Mesendoderm (in vitro differentiated cells): Measurements from ENCODE around the gene MED9.

ENCODE experiments used
- DNase-seq: peaks from one replicate; pipeline ENCODE4 v3.0.0; 2013
- H2AK5ac ChIP-seq: 2 replicates; pipeline ENCODE4 v1.6.1; 2013; ENCODE audit warnings: low read length, inconsistent platforms
- H2BK120ac ChIP-seq: 2 replicates; pipeline ENCODE4 v1.6.1; 2013; ENCODE audit warnings: low read depth, mild to moderate bottlenecking, low read length, moderate library complexity, mixed read lengths
- H2BK15ac ChIP-seq: replicated peaks from 2 replicates; pipeline ENCODE4 v1.6.1; 2013; ENCODE audit warnings: low read depth, mild to moderate bottlenecking, moderate library complexity
- H2BK5ac ChIP-seq: 2 replicates; pipeline ENCODE4 v1.6.1; 2013; ENCODE audit warnings: low read length, inconsistent platforms
- H3K18ac ChIP-seq: 2 replicates; pipeline ENCODE4 v1.6.1; 2013; ENCODE audit warnings: mild to moderate bottlenecking, low read length, mixed read lengths
- H3K23ac ChIP-seq: one replicate; pipeline ENCODE4 v1.6.1; 2013; ENCODE audit warnings: low read length
- H3K27ac ChIP-seq: 2 replicates; pipeline ENCODE4 v1.5.1; 2013; ENCODE audit warnings: low read depth, mild to moderate bottlenecking, inconsistent platforms, low read length, moderate library complexity
- H3K27me3 ChIP-seq: 2 replicates; pipeline ENCODE4 v1.6.1; 2013; ENCODE audit warnings: low read length, control low read depth, mild to moderate bottlenecking, inconsistent platforms; ENCODE audit not compliant: insufficient read depth, poor library complexity
- H3K36me3 ChIP-seq: 2 replicates; pipeline ENCODE4 v1.6.1; 2013; ENCODE audit warnings: low read length, inconsistent platforms; ENCODE audit not compliant: control insufficient read depth, insufficient read depth
- H3K4ac ChIP-seq: one replicate; pipeline ENCODE4 v1.6.1; 2013; ENCODE audit warnings: low read depth, mild to moderate bottlenecking, low read length, moderate library complexity
- H3K4me1 ChIP-seq: 2 replicates; pipeline ENCODE4 v1.6.1; 2013; ENCODE audit warnings: low read depth, low read length, inconsistent platforms; ENCODE audit not compliant: control insufficient read depth
- H3K4me2 ChIP-seq: 2 replicates; pipeline ENCODE4 v1.6.1; 2013; ENCODE audit warnings: low read length
- H3K4me3 ChIP-seq: 2 replicates; pipeline ENCODE4 v1.5.1; 2013; ENCODE audit warnings: mild to moderate bottlenecking, low read length
- H3K56ac ChIP-seq: one replicate; pipeline ENCODE4 v1.6.1; 2013; ENCODE audit warnings: low read length
- H3K79me1 ChIP-seq: 2 replicates; pipeline ENCODE4 v1.6.1; 2013; ENCODE audit warnings: low read length, inconsistent platforms
- H3K79me2 ChIP-seq: 2 replicates; pipeline ENCODE4 v1.6.1; 2013; ENCODE audit warnings: mild to moderate bottlenecking, low read length; ENCODE audit not compliant: control insufficient read depth, insufficient read depth
- H3K9ac ChIP-seq: 2 replicates; pipeline ENCODE4 v1.6.1; 2013; ENCODE audit warnings: low read length, inconsistent platforms
- H4K5ac ChIP-seq: one replicate; pipeline ENCODE4 v1.6.1; 2013; ENCODE audit warnings: low read length
- H4K8ac ChIP-seq: one replicate; pipeline ENCODE4 v1.6.1; 2013; ENCODE audit warnings: low read depth, mild to moderate bottlenecking, control low read depth, low read length, moderate library complexity
- WGBS: extraction: QIAGEN DNeasy Blood & Tissue Kit; methylation state at CpG from one replicate; pipeline ENCODE4 v1.1.7; 2013; ENCODE audit warnings: low lambda C conversion rate, missing lambda C conversion rate; ENCODE audit not compliant: insufficient coverage; ENCODE audit errors: extremely low coverage; 5-methylcytosine and 5-hydroxymethylcytosine counted together

Gene MED9

DNA sequence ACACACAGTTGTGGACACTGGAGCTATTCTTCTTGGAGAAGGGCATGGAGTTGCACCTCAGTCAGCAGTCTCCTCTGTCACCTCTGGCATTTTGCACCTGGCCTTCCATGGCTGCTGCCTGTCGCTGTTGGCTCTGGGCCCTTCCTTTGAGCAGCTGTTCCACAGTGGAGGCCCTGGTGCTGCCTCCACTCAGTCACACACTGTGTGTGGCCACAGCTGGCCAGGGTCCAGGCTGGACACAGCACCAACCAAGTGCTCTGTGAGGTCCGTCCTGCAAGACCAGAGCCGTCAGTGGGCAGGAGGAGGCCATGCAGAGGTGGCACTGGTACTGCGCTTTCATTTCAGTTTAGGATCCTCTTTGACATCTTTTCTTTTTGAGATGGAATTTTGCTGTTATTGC, 21.6 kb upstream of the MED9 start:
- no peaks in the 10 kb centered on the region for H3K79me2 ChIP-seq
- no peak overlapping the region for H3K4me3 ChIP-seq
- H3K27me3 ChIP-seq: no peaks in the 10 kb centered on the region
- no CpG with 5 or more reads among the region's 4 CpGs for WGBS
- H3K36me3 ChIP-seq: no peaks in the 10 kb centered on the region
- H3K56ac ChIP-seq: no peak overlapping the region
- no peak overlapping the region for H3K4me2 ChIP-seq
- H3K4ac ChIP-seq: no peak overlapping the region
- H2BK15ac ChIP-seq: no peak overlapping the region
- H3K79me1 ChIP-seq: no peaks in the 10 kb centered on the region
- no peak for DNase-seq
- no peak overlapping the region for H2BK5ac ChIP-seq
- no peaks in the 10 kb centered on the region for H3K4me1 ChIP-seq
- no peak overlapping the region for H3K9ac ChIP-seq
- H2AK5ac ChIP-seq: no peak overlapping the region
- H4K5ac ChIP-seq: no peak overlapping the region
- no peak overlapping the region for H3K27ac ChIP-seq
- H4K8ac ChIP-seq: no peak overlapping the region
- H3K18ac ChIP-seq: no peak overlapping the region
- H2BK120ac ChIP-seq: no peak overlapping the region
- no peak overlapping the region for H3K23ac ChIP-seq

DNA sequence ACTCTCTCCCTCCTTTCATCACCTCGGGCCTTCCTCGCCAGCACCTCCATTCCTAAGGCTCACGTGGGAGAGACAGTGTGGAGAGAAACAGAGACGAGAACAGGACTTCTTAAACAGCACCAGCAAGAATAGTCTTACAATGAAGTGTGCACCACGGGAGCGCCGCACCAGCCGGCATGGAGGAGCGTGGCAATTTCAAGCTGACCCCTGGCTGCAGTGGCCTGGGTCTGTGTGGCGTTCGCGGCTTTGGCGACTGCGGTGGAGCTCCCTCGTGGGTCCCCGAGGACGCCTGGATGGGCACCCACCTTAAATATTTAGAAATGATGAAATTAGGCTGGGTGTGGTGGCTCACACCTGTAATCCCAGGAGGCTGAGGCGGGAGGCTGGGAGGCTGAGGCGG, 20.5 kb upstream of the MED9 start:
- WGBS: no CpG with 5 or more reads among the region's 19 CpGs
- Histone ChIP-seq H3K36me3 (no peaks in the 10 kb centered on the region), H2BK120ac (no peak overlapping the region), H3K4me1 (no peaks in the 10 kb centered on the region), H3K79me2 (no peaks in the 10 kb centered on the region), H3K27me3 (no peaks in the 10 kb centered on the region), H4K8ac (no peak overlapping the region), H3K9ac (no peak overlapping the region), H3K18ac (no peak overlapping the region), H2AK5ac (no peak overlapping the region), H4K5ac (no peak overlapping the region), H3K4ac (no peak overlapping the region), H3K4me2 (no peak overlapping the region), H3K27ac (no peak overlapping the region), H3K56ac (no peak overlapping the region), H2BK5ac (no peak overlapping the region), H2BK15ac (no peak overlapping the region), H3K4me3 (no peak overlapping the region), H3K79me1 (no peaks in the 10 kb centered on the region), H3K23ac (no peak overlapping the region)
- no peak for DNase-seq

DNA sequence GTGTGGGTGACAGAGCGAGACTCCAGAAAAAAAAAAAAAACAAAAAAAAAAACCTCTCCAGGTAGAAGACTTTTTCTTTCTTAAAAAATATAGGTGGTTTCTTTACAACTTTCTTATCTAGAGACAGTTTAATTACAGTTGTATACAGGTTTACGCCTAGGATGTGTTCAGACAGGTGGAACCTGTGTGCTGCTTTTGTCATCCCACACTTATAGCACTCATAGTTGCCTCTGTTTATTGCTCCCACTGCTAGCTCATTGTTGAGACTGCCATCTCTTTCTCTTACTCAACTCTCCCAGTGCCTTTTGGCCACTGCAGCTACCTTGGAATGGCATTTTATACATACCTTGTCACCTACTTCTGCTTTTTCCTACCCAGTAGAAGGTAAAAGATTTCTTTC, 19.1 kb upstream of the MED9 start:
- H4K5ac ChIP-seq: no peak overlapping the region
- no peaks in the 10 kb centered on the region for H3K36me3 ChIP-seq
- H2AK5ac ChIP-seq: no peak overlapping the region
- H3K27me3 ChIP-seq: no peaks in the 10 kb centered on the region
- H3K4me3 ChIP-seq: no peak overlapping the region
- no peak overlapping the region for H3K9ac ChIP-seq
- H3K56ac ChIP-seq: no peak overlapping the region
- no peak overlapping the region for H3K23ac ChIP-seq
- no peak overlapping the region for H2BK15ac ChIP-seq
- no peak overlapping the region for H2BK120ac ChIP-seq
- H3K27ac ChIP-seq: no peak overlapping the region
- no CpG with 5 or more reads among the region's 2 CpGs for WGBS
- no peak for DNase-seq
- H2BK5ac ChIP-seq: no peak overlapping the region
- H3K79me1 ChIP-seq: no peaks in the 10 kb centered on the region
- H4K8ac ChIP-seq: no peak overlapping the region
- H3K18ac ChIP-seq: no peak overlapping the region
- H3K4me2 ChIP-seq: no peak overlapping the region
- H3K4me1 ChIP-seq: no peaks in the 10 kb centered on the region
- no peak overlapping the region for H3K4ac ChIP-seq
- no peaks in the 10 kb centered on the region for H3K79me2 ChIP-seq

DNA sequence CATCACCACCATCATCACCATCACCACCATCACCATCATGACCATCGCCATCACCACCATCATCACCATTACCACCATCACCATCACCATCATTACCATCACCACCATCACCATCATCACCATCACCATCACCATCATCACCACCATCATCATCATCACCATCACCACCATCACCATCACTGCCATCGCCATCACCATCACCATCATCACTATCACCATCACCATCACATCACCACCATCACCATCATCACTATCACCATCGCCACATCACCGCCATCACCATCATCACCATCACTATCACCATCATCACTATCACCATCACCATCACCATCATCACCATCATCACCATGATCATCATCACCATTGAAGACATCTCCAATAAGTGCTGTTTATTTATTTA, 16.8 kb upstream of the MED9 start:
- Histone ChIP-seq H3K36me3 (no peaks in the 10 kb centered on the region), H3K4me3 (no peak overlapping the region), H3K79me2 (no peaks in the 10 kb centered on the region), H3K79me1 (no peaks in the 10 kb centered on the region), H3K4me1 (no peaks in the 10 kb centered on the region), H2AK5ac (no peak overlapping the region), H4K8ac (no peak overlapping the region), H4K5ac (no peak overlapping the region), H3K27me3 (no peaks in the 10 kb centered on the region), H3K18ac (no peak overlapping the region), H3K56ac (no peak overlapping the region), H2BK15ac (no peak overlapping the region), H3K4ac (no peak overlapping the region), H3K4me2 (no peak overlapping the region), H3K27ac (no peak overlapping the region), H3K9ac (no peak overlapping the region), H2BK120ac (no peak overlapping the region), H3K23ac (no peak overlapping the region), H2BK5ac (no peak overlapping the region)
- no peak for DNase-seq
- WGBS: no CpG with 5 or more reads among the region's 4 CpGs

DNA sequence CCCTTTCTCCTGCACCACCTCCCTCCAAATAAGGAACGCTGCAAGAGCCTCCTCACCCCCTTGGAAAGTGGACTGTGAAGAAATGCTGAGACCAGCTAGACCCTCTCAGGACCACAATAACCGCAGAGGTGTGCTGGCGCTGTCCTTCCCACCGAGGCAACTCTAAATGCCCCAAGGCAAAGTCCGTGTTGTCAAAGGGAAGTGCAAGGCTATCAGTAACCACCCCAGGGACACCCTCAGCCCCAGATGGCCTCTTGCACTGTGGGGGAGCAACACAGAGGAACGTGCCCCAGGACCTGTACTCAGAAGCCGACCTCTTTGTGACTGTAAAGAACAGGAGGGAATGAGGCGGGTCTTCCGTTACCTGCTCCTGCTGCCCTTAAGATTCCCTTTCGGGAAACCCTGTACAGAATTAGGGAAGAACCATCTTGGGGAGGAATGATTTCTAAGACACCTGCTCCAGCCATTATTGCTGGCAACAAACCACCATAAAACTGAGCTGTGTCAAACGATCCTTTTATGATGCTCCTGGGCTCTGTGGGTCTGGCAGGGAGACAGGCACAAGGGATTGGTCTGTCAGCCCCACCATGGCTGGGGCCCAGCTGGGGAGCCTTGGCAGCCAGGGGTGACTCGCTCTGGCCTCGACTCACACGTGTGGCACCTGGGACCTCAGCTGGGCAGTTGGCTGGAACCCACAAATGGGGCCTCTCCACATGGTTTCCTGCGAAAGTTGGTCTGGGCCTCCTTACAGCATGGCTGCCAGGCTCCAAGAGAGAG, 14.6 kb upstream of the MED9 start:
- H2BK120ac ChIP-seq: no peak overlapping the region

DNA sequence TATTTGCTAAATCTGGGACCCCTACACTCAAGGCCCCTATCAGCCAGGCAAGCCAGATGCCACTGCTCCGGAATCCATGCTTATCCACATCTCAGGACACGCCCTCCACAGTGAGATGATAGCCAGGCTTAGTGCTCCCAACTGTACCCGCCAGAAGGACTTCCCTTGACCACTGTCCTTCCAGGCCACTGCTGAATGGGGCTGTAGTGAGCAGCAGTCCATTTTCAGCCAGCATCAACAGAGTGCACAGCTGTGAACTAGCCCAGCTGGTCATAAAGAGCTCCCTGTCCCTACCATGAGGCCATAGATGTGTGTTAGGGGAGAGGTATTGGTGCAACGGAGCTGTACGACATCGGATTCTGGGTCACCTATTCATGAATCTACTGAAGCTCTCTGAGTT, 13.0 kb upstream of the MED9 start:
- Histone ChIP-seq H3K9ac (no peak overlapping the region), H4K8ac (no peak overlapping the region), H2AK5ac (no peak overlapping the region), H3K4me1 (no peaks in the 10 kb centered on the region), H2BK120ac (no peak overlapping the region), H3K36me3 (no peaks in the 10 kb centered on the region), H2BK15ac (no peak overlapping the region), H3K56ac (no peak overlapping the region), H3K23ac (no peak overlapping the region), H3K4me2 (no peak overlapping the region), H3K4ac (no peak overlapping the region), H2BK5ac (no peak overlapping the region), H3K79me2 (no peaks in the 10 kb centered on the region), H3K4me3 (no peak overlapping the region), H3K27ac (no peak overlapping the region), H3K79me1 (no peaks in the 10 kb centered on the region), H3K18ac (no peak overlapping the region), H4K5ac (no peak overlapping the region), H3K27me3 (no peaks in the 10 kb centered on the region)
- no CpG with 5 or more reads among the region's 6 CpGs for WGBS
- DNase-seq: no peak

More for the DNA sequence above, 14.6 kb upstream of the MED9 start:
- no peak overlapping the region for H3K4me2 ChIP-seq
- no peaks in the 10 kb centered on the region for H3K36me3 ChIP-seq
- no peak overlapping the region for H3K4me3 ChIP-seq
- DNase-seq: no peak
- no peak overlapping the region for H4K5ac ChIP-seq
- no peaks in the 10 kb centered on the region for H3K4me1 ChIP-seq
- no peak overlapping the region for H2BK15ac ChIP-seq
- no peak overlapping the region for H3K4ac ChIP-seq
- no peak overlapping the region for H3K9ac ChIP-seq
- no peak overlapping the region for H2AK5ac ChIP-seq
- no peaks in the 10 kb centered on the region for H3K79me1 ChIP-seq
- no peaks in the 10 kb centered on the region for H3K27me3 ChIP-seq
- no peaks in the 10 kb centered on the region for H3K79me2 ChIP-seq
- H3K56ac ChIP-seq: no peak overlapping the region
- no peak overlapping the region for H3K18ac ChIP-seq
- WGBS: no CpG with 5 or more reads among the region's 15 CpGs
- no peak overlapping the region for H3K27ac ChIP-seq
- H4K8ac ChIP-seq: no peak overlapping the region
- H2BK5ac ChIP-seq: no peak overlapping the region
- no peak overlapping the region for H3K23ac ChIP-seq
